Measurements from ENCODE around the gene CCDC9B. TPM values are rescaled to one million over a fixed set of nuclear protein-coding genes. Genes with fewer than 3 reads are reported as not detected.

Gene CCDC9B
- total and polyA plus RNA-seq, 5 experiments from 2014 or later, result 0.08 to 1.5 (median 1.0) TPM; not detected in 1

DNA sequence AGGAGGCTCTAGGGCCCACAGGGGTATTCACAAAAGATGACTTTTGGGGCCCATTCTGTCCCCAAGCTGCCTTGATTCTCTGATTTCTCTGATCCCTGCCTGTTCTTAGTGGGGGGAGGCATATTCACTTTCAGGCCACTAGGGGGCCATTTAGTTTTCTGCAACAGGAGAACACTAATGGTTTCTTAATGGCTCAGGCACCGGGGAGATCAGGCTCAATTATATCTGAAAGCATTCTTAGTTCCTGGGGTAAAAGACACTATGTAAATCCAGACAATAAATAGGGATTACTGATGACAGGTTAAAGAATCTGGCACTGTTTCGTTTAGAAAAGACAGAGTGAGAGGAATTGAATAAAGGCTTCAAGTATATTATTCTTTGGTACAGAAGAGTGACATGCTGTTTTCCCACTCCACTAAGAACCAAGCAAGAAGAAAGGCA is 19.8 kb downstream of the CCDC9B start:
- H3K27ac Mint-ChIP-seq, result peak overlapping the region in 3 of 10 donors; percentile 49 to 70 (median 70)
- DNase-seq, result peak in 9 of 10 donors; percentile 39 to 80 (median 58)

DNA sequence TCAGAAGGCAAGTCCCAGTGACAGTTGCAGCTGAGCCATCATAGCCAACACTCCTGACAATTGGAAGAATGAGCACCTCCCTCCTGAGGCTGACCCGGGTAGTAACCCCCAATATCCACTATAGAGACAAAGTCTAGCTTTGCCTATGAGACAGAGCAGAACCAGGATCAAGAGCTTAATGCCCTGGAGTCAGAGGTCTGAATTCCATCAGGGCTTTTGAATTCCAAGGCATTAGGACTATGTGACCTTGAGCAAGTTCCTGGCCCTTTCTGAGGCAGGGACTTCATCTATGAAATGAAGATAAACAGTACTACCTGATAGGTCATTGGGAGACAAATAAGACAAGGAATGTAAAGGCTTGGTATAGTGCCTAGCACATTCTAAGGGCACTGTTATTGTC is 20.3 kb downstream of the CCDC9B start:
- H3K4me1 Mint-ChIP-seq, result peaks cover 18 to 34% (median 31%) of the 10 kb centered on the region in 4 donors
- no peaks in the 10 kb centered on the region for H3K36me3 Mint-ChIP-seq
- no peak for DNase-seq
- peak overlapping the region in 1 of 10 donors; percentile 29 for H3K4me3 Mint-ChIP-seq
- H3K9me3 Mint-ChIP-seq, result no peaks in the 10 kb centered on the region
- peak overlapping the region in 1 of 10 donors; percentile 48 for H3K27ac Mint-ChIP-seq
- POLR2A ChIA-PET, result interaction anchor here (1.1 to 8.3 kb wide), 4 partner anchors 11 to 35 kb away, joined by 3 to 104 read pairs (median 4); partner anchors contain the start of gene PLCB2
- H3K27me3 Mint-ChIP-seq, result peaks cover 0 to 6% (median 0%) of the 10 kb centered on the region in 5 donors
- ATAC-seq, result no peak

More for the DNA sequence above, 19.8 kb downstream of the CCDC9B start:
- peak; percentile 14 to 19 for ATAC-seq
- peaks cover 17 to 40% (median 35%) of the 10 kb centered on the region in 4 donors for H3K4me1 Mint-ChIP-seq
- no peaks in the 10 kb centered on the region for H3K9me3 Mint-ChIP-seq
- POLR2A ChIA-PET, result interaction anchor here (1.4 to 8.3 kb wide), 2 partner anchors 11 to 36 kb away, joined by 3 to 104 read pairs; partner anchors contain the start of gene PLCB2
- H3K27me3 Mint-ChIP-seq, result peaks cover 0 to 6% (median 0%) of the 10 kb centered on the region in 5 donors
- no peaks in the 10 kb centered on the region for H3K36me3 Mint-ChIP-seq
- peak overlapping the region in 4 of 10 donors; percentile 13 to 61 (median 17) for H3K4me3 Mint-ChIP-seq

DNA sequence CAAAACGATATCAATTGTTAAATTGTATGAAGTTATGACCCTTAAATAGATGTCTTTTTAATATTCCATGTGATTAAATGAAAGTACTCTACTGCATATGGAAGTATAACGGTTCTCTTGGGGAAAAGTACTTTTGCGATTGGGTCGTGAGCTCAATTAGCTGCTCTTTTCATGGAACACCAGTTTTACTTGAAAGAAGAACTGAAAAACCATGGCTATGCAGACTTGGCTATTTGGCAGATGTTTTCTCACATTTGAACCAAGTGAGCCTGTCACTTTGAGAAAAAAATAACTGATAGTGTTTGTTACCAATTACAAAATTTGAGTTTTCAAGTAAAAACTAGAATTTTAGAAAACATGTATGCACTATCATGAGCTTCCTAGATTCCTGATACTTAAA is 23.2 kb downstream of the CCDC9B start:
- Mint-ChIP-seq H3K27me3 (peaks cover 0 to 6% (median 0%) of the 10 kb centered on the region in 5 donors), H3K36me3 (no peaks in the 10 kb centered on the region), H3K27ac (no peak overlapping the region), H3K4me3 (no peak overlapping the region), H3K9me3 (no peaks in the 10 kb centered on the region), H3K4me1 (peaks cover 19 to 41% (median 31%) of the 10 kb centered on the region in 4 donors)
- no peak for DNase-seq
- ATAC-seq, result no peak
- POLR2A ChIA-PET, result interaction anchor here (1.4 to 1.8 kb wide), 2 partner anchors 10 to 20 kb away, joined by 3 to 4 read pairs; partner anchors contain the start of gene PLCB2

DNA sequence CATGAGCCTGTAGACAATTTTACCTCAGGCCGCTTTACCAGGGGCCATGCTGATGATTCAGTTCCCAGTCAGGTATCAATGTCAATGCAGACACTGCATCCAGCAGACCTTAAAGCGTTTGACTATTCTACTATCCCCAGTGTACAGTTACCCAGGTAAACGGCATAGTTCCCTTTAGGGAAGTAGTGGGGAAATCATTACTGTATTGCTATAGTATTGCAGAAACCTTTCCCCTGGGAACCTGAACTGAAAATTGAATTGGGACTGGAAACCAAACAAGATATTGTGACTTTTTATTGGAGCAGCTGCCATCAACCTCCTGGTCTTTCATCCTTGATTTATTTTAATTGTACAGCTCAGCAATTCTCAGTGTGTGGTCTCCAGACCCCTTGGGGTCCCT is 23.8 kb downstream of the CCDC9B start:
- ATAC-seq (no peak), DNase-seq (no peak)
- Mint-ChIP-seq H3K9me3 (no peaks in the 10 kb centered on the region), H3K4me3 (no peak overlapping the region), H3K36me3 (no peaks in the 10 kb centered on the region), H3K4me1 (peaks cover 16 to 38% (median 27%) of the 10 kb centered on the region in 4 donors), H3K27ac (no peak overlapping the region), H3K27me3 (peaks cover 0 to 6% (median 0%) of the 10 kb centered on the region in 5 donors)
- POLR2A ChIA-PET, result interaction anchor here (1.4 to 1.8 kb wide), 2 partner anchors 9 to 21 kb away, joined by 3 to 4 read pairs; partner anchors contain the start of gene PLCB2

DNA sequence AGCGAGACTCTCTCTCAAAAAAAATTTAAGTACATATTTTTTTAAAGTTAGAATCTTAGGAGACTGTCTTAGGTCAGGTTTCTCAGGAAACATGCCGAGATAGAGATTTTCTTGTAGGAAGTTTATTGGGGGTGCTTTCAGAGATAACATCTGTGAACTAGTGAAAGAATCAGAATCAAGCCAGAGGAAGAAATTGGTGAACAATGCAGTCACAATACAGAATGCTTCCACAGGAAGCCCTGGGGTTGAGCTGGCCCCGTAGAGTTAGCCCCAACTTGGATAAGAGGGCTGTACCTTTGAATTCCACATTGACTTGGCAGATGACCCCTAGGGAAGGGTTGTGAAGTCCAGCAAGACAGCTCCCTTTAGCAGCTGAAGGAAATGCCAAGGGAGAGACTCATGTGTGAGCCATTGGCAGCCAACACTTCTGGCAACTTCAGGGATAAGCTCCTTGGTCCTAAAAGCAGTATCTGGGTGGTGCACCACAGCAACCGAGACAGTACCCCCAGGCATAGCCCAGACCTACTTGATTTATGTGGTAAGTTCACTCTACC is 25.9 kb downstream of the CCDC9B start:
- H3K4me3 Mint-ChIP-seq, result no peak overlapping the region
- POLR2A ChIA-PET, result interaction anchor here (0.9 to 1.5 kb wide), 3 partner anchors 10 to 35 kb away, joined by 3 to 4 read pairs (median 3); no protein-coding TSS in a partner anchor
- no peaks in the 10 kb centered on the region for H3K36me3 Mint-ChIP-seq
- H3K27me3 Mint-ChIP-seq, result peaks cover 0 to under 1% (median 0%) of the 10 kb centered on the region in 5 donors
- ATAC-seq (no peak), DNase-seq (no peak)
- no peaks in the 10 kb centered on the region for H3K9me3 Mint-ChIP-seq
- peaks cover 10 to 35% (median 21%) of the 10 kb centered on the region in 4 donors for H3K4me1 Mint-ChIP-seq
- peak overlapping the region in 2 of 10 donors; percentile 5 to 69 for H3K27ac Mint-ChIP-seq

DNA sequence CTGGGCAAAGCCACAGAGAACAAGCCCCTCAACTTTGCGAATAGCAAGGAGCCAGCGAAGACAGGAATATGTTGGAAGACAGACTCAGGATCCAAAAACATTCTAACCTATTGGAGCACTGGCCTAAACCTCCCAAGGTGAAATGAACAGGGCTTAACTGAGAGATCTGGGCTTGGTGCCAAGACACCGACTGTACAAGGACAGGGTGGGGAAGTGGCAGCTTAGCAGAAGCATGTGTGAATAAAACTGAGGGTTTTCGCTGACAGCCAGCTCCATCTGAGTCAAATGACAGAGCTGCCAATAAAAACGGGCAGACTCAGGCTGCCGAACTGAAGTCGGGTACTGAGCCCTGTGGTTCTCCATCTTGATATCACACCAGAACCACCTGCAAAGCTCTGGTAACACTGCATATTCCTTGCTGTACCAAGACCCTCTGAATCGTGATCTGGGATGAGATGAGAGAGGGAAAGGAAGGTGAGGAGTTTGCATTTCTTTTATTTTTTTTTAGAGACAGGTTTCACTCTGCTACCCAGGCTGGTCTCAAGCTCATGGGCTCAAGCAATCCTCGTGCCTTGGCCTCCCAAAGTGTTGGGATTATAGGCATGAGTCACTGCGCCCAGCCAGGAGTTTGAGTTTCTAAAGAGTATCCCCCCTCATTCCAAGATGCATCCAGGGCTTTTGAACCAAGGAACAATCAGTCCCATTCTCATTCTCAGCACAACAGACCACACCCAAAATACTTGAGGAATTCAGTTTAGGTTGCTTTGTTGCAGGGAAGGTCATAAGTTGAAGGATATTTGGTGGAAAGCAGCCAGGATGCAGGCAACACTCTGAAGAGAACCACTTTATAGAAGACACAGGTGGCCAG is 27.0 kb downstream of the CCDC9B start:
- no peaks in the 10 kb centered on the region for H3K9me3 Mint-ChIP-seq
- H3K27me3 Mint-ChIP-seq, result no peaks in the 10 kb centered on the region
- peak overlapping the region; percentile 43 to 94 (median 74) for H3K27ac Mint-ChIP-seq
- ATAC-seq, result peak; percentile 68 to 72
- POLR2A ChIA-PET, result interaction anchor here (1.2 to 1.3 kb wide), 2 partner anchors 9 to 92 kb away, joined by 3 to 4 read pairs; partner anchors contain the start of gene IVD
- peaks cover 17 to 45% (median 31%) of the 10 kb centered on the region in 4 donors for H3K4me1 Mint-ChIP-seq
- peak in 8 of 10 donors; percentile 36 to 79 (median 59) for DNase-seq
- H3K36me3 Mint-ChIP-seq, result no peaks in the 10 kb centered on the region
- H3K4me3 Mint-ChIP-seq, result peak overlapping the region in 9 of 10 donors; percentile 40 to 79 (median 64)

DNA sequence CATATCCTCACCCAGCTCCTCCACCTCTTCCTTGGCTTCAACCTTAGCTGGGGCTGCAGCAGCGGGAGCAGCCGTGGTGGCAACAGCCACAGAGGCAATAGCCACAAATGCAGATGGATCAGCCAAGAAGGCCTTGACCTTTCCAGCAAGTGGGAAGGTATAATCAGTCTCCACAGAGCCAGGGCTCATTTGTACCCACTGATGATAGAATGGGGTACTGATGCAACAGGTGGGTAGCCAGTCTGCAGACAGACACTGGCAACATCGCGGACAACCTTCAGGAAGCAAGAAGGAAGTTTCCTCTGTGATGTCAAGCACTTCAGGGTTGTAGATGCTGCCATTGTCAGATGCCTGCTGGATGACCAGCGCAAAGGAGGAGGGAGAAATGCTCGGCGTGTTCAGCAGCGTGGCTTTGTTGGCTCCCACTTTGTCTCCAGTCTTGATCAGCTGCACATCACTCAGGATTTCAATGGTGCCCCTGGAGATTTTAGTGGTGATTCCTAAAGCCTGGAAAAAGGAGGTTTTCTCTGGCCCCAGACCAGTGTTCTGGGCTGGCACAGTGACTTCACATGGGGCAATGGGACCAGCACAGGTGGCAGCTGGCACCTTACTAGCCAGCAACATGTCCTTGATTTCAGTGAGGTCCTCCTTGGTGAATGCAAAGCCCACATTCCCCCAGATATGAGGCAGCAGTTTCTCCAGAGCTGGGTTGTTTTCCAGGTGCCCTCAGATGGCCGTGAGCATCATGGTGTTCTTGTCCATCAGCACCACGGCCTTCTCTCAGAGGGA is 28.2 kb downstream of the CCDC9B start:
- Mint-ChIP-seq H3K27ac (peak overlapping the region in 1 of 10 donors; percentile 83), H3K36me3 (no peaks in the 10 kb centered on the region), H3K4me1 (peaks cover 21 to 49% (median 34%) of the 10 kb centered on the region in 4 donors), H3K4me3 (no peak overlapping the region), H3K9me3 (no peaks in the 10 kb centered on the region), H3K27me3 (no peaks in the 10 kb centered on the region)
- POLR2A ChIA-PET, result interaction anchor here (1.3 to 6.8 kb wide), 2 partner anchors 10 to 93 kb away, joined by 4 to 104 read pairs; partner anchors contain the start of genes INAFM2 and IVD
- no peak for DNase-seq
- ATAC-seq, result no peak

DNA sequence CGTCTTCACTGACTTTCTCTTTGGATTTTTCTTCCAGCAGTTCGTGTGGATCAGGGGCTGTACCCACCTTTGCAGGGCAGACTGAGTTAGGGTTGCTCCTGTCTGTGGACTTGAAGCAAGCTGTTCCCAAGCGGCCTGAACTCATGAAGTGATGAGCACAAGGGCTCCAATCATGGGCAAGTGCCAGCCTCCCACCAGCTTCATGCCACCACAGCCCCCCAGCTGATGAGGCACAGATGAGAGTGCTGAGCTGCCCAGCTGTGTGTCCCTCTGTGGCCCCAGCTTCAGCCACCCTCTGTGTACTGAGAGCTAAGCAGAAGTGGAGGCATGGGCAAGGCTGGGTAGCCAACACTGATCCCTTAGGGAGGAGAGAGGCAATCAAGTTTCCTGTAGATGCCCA is 29.7 kb downstream of the CCDC9B start:
- no peaks in the 10 kb centered on the region for H3K9me3 Mint-ChIP-seq
- H3K27ac Mint-ChIP-seq, result peak overlapping the region in 6 of 10 donors; percentile 29 to 86 (median 68)
- POLR2A ChIA-PET, result interaction anchor here (5.2 to 6.8 kb wide), 2 partner anchors 11 to 31 kb away, joined by 45 to 104 read pairs; partner anchors contain the start of gene INAFM2
- DNase-seq (no peak), ATAC-seq (no peak)
- H3K36me3 Mint-ChIP-seq, result no peaks in the 10 kb centered on the region
- peaks cover 28 to 52% (median 43%) of the 10 kb centered on the region in 4 donors for H3K4me1 Mint-ChIP-seq
- H3K27me3 Mint-ChIP-seq, result no peaks in the 10 kb centered on the region
- H3K4me3 Mint-ChIP-seq, result peak overlapping the region in 2 of 10 donors; percentile 37 to 64

DNA sequence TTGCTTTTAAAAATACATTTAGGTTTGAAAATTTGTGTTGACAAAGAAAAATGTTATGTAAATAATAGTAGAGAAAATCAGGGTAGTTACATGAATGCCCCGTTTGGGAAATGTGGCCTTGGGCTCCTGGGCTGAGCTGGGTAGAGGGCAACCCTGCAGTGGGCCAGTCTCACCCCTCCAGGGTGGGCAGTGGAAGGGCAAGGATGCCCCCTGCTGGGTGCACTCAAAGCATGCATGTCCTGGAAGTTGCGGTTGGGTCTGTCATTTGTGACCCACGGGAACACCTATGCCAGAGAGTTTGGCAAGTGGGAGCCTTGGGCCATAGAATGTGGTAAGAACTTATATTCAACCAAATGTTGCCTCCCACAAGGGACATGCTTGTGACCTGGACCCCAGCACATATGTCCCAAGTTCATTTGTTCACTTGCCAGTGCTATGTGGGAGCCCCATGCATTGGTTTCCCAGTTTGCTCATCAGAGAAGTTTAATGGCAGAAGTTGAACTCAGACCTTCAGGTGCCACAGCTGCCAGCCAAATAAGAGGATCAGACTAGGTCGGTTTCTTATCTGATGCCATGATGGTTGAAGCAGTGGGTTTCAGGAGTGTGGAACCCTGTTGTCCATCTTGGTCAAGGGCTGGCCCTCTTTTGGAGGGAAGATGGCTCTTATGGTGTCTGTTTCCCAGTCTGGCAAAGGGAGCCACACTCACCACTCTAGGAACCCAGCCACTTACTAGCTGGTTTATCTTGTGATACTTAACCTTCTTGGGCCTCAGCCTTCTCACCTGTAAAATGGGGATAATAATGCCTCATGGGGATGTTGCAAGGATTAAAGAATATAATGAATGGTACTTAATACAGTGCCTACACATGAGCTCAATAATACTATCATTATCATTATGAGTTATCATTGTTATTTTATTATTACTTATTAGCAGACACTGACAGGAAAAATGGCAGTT is 30.5 kb downstream of the CCDC9B start:
- Mint-ChIP-seq H3K4me1 (peaks cover 26 to 59% (median 50%) of the 10 kb centered on the region in 4 donors), H3K9me3 (no peaks in the 10 kb centered on the region), H3K4me3 (peak overlapping the region; percentile 57 to 98 (median 96)), H3K36me3 (peaks cover 0 to under 1% (median 0%) of the 10 kb centered on the region in 3 donors), H3K27me3 (no peaks in the 10 kb centered on the region), H3K27ac (peak overlapping the region; percentile 87 to 98 (median 95))
- DNase-seq (peak; percentile 45 to 81 (median 54)), ATAC-seq (peak in 1 of 2 donors; percentile 17)
- POLR2A ChIA-PET, result interaction anchor here (0.6 to 6.8 kb wide), 9 partner anchors 9 to 272 kb away, joined by 3 to 104 read pairs (median 4); partner anchors contain the start of genes ANKRD63, INAFM2 and IVD

DNA sequence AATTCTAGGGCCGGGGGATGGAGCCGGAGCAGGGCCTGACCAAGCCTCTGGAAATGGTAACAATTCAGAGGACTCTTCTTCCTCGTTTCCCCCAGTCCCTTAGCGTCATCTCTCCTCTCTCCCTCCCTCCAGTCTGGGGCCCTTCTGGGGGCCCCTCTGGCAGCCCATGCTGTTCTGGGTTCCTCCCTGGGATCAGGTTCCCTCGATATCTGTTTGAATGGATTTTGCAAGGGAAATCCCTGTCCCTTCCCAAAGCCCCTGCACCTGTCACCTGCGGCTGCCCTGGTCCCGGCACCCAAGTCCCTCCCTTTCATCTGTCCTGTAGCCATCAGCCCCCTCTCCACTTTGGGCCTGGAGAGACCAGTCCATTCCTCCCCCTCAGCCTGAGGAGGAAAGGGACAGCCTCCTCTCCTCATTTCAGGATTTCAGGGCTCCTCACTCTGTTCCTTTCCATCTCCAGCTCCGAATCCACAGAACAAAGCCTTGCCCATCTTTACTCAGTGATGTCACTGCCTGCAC is 31.3 kb downstream of the CCDC9B start:
- H3K27me3 Mint-ChIP-seq, result no peaks in the 10 kb centered on the region
- H3K4me1 Mint-ChIP-seq, result peaks cover 27 to 63% (median 57%) of the 10 kb centered on the region in 4 donors
- POLR2A ChIA-PET, result interaction anchor here (0.7 to 6.8 kb wide), 11 partner anchors 8 to 271 kb away, joined by 3 to 104 read pairs (median 8); partner anchors contain the start of genes ANKRD63, INAFM2 and IVD
- H3K36me3 Mint-ChIP-seq, result peaks cover 0 to 8% (median 0%) of the 10 kb centered on the region in 3 donors
- peak overlapping the region; percentile 94 to 98 (median 96) for H3K4me3 Mint-ChIP-seq
- ATAC-seq (no peak), DNase-seq (no peak)
- H3K27ac Mint-ChIP-seq, result peak overlapping the region; percentile 93 to 98 (median 97)
- H3K9me3 Mint-ChIP-seq, result no peaks in the 10 kb centered on the region

Data from naive thymus-derived CD8-positive, alpha-beta T cell (primary cell).